ENCODE measurements around the gene XPO4.

- TF ChIP-seq CTCF (IDR thresholded peaks at IDR 0.05) (no peak), POLR2AphosphoS5 (IDR thresholded peaks at IDR 0.05) (no peak), POLR2A (IDR thresholded peaks at IDR 0.05) (no peak), EP300 (IDR thresholded peaks at IDR 0.05) (no peak)
Observed at GRCh38 chr13:20729633-20730585, 172.6 kb downstream of the XPO4 start.

Measured in sigmoid colon (tissue), 4 donors.